Lower leg skin (tissue), 3 donors: ENCODE measurements around the gene LCE4A.

Source experiments
- POLR2A ChIP-seq, 2 donors: fragments of 450-650 bp; IDR thresholded peaks; one replicate each; pipeline ENCODE4 v1.6.1; 2016 to 2017; ENCODE audit warnings: antibody characterized with exemption in 2 of 2, mild to moderate bottlenecking in 1 of 2, moderate library complexity in 1 of 2
- TF ChIP-seq, protein P1 (sequence below), 3 donors: fragments of 450-650 bp; IDR thresholded peaks; one replicate each; pipeline ENCODE4 v1.5.1; 2016; ENCODE audit warnings: antibody characterized with exemption in 3 of 3, mild to moderate bottlenecking in 3 of 3, moderate library complexity in 2 of 3

DNA sequence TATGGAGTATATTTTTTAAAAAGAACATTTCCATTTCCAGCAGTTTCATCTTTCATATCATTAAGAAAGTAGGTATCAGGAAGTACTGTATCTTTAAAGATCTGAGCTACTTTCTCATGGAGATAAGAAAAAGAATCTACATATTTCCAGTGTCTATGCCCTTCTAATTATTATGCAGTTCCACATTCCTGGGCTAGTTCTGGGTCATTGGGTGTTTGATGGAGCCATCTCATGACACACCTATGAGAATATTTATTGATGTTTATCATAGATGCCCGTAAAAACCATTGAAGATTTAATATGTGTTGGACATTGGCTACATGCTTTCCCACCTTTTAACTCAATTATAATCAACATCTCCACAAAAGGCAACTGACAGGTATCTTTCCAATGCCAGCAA lies 21.0 kb downstream of the LCE4A start:
- TF ChIP-seq, protein P1, sequence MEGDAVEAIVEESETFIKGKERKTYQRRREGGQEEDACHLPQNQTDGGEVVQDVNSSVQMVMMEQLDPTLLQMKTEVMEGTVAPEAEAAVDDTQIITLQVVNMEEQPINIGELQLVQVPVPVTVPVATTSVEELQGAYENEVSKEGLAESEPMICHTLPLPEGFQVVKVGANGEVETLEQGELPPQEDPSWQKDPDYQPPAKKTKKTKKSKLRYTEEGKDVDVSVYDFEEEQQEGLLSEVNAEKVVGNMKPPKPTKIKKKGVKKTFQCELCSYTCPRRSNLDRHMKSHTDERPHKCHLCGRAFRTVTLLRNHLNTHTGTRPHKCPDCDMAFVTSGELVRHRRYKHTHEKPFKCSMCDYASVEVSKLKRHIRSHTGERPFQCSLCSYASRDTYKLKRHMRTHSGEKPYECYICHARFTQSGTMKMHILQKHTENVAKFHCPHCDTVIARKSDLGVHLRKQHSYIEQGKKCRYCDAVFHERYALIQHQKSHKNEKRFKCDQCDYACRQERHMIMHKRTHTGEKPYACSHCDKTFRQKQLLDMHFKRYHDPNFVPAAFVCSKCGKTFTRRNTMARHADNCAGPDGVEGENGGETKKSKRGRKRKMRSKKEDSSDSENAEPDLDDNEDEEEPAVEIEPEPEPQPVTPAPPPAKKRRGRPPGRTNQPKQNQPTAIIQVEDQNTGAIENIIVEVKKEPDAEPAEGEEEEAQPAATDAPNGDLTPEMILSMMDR (IDR thresholded peaks at IDR 0.05): no peak
- TF ChIP-seq POLR2A (IDR thresholded peaks at IDR 0.05): no peak
